HG03108 (cell line): ENCODE results near the gene GALR3.
"Not testable (repeated sequence)": the region's sequence is repeated elsewhere in the genome, so short reads cannot be mapped to it uniquely, and the experiment has no call there.

Experiments used
- ATAC-seq: cut with Tn5 transposase; IDR thresholded peaks from one replicate; pipeline ENCODE4 v1.9.1; 2021; ENCODE audit warnings: moderate library complexity; ENCODE audit not compliant: unreplicated experiment

Gene GALR3, protein sequence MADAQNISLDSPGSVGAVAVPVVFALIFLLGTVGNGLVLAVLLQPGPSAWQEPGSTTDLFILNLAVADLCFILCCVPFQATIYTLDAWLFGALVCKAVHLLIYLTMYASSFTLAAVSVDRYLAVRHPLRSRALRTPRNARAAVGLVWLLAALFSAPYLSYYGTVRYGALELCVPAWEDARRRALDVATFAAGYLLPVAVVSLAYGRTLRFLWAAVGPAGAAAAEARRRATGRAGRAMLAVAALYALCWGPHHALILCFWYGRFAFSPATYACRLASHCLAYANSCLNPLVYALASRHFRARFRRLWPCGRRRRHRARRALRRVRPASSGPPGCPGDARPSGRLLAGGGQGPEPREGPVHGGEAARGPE

DNA sequence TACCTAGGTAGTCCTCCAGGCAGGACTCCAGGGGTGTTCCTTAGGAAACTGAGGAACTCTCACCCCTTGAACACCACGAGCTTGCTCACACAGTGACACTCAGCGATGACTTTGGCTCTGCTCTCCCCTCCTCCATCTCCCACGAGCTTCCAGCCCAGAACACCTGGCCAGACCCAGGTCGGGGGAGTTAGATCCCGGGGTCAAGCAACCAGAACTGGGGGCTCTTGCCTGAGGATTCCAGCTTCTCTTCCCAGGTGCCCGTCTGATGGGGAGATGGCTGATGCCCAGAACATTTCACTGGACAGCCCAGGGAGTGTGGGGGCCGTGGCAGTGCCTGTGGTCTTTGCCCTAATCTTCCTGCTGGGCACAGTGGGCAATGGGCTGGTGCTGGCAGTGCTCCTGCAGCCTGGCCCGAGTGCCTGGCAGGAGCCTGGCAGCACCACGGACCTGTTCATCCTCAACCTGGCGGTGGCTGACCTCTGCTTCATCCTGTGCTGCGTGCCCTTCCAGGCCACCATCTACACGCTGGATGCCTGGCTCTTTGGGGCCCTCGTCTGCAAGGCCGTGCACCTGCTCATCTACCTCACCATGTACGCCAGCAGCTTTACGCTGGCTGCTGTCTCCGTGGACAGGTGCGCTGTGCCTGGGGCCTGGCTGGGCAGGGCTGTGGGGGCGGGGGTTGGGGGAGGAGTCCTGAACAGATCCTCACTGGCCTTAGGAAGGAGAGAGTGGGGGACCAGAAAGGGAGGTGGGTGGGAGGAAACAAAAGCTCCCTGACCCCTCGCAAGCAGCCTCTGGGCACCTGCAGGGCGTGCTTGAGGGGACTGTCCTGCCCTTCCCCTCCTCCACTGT lies at the start of gene GALR3:
GALR3 (plus strand) TSS at position 249 of the 852 bp plus-strand sequence; CDS start at position 274, 25 bp downstream.
- no peak for ATAC-seq

DNA sequence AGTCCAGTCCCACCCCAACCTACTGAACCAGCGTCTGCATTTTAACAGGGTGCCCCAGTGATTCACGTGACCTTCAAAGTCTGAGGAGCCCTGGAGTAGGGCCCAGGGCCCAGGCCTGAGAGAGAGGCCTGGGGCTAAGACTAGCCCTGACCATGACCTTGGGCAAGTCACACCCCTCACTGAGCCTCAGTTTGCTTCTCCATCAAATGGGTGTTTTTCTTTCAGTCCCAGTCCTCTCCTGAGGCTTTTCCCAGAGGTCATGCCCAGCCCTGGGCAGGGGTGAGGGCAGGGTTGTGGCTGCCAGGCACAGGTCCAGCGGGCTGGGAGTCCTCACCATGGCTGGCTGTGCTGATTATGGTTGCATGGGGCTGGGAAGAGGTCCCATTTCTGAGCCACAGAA lies 48.5 kb upstream of the GALR3 start:
- no peak for ATAC-seq

DNA sequence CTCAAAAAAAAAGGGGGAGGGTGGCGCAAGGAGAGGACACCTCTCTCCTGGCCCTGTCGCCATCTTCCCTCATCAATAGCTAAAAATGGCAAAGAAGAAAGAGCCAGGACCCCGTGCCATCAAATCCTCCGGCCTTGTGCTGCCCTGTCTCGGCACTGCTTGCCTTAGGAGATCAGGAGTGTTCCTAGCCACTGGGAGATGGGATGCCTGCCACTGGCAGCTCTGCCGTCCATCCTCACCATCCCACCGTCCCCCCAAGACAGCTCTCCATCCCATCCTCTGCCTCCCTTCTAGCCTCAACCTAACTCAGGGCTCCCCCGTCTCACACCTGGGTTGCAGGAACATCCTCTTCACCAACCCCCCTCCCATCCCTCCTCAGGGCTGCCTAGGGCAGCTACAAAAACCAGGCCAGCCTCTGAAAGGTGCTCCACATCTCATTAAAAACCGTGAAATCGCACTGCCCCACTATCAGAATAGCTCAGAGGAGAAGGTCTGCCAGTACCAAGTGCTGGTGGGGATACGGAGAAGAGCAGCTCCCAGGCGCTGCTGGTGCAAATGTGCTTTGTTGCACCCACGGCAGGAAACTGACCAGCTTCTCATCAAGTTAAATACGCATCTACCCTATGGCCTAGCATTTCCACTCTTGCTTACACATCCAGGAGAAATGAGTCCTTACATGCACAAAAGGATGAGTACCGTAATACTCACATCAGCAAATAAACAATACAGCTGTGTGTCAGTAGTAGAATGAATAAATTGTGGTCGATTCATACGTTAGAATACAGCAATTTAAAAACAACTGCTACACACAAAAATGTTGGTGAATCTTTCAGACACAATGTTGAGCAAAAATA lies 47.2 kb upstream of the GALR3 start:
- no peak for ATAC-seq

DNA sequence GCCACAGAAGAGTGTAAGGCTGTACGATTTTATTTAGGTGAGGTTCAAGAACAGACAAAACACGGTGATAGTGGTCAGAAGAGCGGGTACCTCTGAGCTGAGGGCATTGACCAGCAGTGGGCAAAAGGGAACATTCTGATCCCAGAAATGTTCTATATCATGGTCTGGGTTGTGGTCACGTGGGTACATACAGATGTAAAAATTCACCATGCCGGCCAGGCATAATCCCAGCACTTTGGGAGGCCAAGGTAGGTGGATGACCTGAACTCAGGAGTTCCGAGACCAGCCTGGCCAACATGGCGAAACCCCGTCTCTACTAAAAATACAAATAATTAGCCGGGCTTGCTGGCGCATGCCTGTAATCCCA lies 46.6 kb upstream of the GALR3 start:
- ATAC-seq: no peak

DNA sequence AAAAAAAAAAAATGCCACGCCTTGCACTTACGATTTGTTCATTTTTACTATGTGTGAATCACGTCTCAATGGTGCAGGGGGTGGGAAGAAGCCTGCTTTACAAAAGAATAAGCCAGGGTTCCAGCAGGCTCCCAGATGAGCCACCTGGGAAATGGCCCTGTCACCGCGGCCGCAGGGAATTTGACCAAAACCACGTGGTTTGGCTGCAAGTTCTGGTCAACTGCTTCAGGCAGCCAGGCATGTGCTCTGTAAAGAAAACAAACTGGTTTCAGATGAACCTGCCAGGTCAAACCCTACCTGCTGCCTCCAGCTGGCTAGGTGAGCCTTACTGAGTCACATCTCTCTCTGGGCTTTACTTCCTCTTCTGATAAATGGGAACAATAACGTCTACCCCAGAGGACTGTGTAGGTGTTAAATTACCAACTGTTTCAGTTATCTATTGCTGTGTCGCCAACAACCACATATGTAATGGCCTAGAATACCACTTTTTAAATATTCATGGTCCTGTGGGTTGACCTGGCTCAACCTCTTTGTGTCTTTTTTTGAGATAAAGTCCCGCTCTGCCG lies 46.0 kb upstream of the GALR3 start:
- no peak for ATAC-seq

DNA sequence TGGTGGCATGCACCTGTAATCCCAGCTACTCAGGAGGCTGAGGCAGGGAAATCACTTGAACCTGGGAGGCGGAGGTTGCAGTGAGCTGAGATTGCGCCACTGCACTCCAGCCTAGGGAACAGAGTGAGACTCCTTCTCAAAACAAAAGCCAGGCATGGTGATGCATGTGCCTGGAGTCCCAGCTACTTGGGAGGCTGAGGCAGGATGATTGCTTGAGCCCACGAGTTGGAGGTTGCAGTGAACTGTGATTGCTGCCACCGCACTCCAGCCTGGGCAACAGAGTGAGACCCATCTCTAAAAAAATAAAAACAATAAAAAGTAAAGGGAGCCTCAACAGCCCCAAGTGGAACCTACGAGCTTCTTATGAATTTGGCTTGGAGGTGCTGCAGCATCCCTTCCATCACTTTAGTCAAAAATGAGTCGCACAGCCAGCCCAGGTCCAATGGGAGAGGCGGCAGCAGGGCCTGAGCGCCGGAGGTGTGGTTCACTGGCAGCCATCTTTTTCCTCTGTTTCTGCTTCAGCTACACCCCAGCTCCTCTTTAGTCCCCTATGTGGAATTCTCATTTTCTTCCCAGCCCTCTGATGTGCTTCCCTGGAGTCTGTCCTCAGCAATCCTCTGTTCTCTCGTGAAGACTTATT lies 44.7 kb upstream of the GALR3 start:
- ATAC-seq: no peak

DNA sequence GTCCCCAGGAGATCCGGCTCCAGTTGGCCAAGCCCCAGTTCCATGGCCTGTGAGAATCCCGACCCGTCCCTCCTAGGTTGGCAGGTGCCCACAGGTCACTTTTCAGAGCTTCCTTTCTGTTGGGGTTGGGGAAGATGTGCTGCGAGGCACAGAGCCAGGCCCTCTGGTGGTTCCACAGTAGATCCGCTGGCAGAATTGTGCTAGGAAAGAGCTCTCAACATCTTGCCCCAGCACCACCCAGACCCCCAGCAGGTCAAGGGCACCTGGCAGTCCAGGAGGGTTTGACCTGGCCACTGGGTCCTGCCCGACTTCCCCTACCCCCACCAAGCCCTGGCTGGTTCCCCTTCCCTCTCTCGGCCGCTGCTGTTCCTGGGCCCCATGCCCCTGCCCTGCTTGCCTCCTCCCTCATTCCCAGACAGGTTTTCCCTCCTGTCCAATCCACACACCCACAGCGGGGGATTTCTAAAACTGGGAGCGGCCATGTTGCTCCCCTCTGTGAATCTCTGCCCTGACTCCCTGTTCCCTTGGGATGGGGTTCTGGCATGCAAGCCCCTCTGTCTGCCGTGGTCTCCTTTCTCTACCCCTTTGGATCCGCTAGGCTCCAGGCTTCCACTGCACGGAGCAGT lies 41.6 kb upstream of the GALR3 start:
- ATAC-seq: no peak

DNA sequence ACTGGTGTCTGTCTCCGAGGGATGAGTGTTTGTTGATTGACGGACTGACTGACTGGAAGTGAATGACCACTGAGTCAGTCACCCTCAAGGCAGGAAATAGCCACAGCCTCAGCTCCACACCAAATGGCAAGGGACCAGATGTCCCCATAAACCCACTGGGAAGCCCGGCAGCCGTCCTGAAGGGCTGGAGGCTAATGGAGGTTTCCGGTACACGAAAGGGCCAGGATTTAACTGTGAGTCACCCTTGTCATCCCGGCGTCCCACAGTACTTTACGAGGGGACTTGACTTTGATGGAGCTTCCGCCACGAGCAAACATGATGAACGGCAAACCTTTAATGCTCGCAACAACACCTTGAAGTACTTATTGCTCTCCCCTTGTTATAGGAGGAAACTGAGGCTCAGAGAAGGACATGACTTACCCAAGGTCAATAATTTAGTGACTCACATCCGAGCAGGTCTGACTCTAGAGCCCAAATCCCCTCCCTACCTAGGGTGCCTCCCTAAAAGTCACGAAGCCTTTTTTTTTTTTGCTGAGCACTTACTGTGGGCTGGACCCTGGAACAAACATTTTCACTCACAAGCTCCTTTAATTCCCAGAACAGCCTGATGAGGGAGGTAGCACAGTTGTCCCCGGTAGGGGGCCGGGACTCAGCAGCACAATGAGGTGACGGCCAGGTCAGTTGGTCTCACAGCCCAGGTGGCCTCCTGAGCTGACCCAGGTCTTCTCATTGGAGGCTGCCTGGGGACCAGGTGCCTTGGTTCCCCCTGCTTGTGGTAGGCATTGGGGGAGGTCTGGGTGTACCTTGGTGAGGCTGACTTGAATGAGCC lies 40.6 kb upstream of the GALR3 start:
- ATAC-seq: no peak

DNA sequence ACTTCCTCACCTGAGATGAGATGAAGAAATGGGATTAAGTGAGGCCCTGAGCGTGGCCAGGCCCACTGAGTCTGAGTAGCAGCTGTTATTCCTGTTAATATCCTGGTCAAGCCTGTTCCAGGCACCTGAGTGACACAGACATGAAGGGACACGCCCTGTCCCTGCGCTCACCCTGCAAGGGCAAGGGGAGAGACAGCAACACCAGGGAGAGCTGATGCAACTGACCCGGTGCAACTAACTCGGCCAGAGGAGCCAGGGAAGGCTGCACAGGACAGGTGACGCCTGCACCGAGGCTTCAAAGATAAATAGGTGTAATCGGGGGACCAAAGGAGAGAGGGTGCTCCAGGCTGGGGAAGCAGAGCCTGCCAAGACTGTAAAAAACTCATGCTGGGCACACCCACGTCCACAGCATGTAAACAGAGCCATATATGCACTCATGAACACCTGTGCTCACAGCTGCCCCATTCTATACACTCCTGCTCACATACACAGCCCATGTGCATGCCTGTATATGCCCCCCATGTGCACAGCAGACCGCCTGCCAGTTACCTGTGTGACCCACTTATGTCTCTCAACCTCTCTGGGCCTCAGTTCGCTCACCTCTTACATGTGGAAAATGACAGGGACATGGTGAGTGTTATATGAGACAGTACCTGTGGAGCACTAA lies 38.2 kb upstream of the GALR3 start:
- ATAC-seq: no peak

DNA sequence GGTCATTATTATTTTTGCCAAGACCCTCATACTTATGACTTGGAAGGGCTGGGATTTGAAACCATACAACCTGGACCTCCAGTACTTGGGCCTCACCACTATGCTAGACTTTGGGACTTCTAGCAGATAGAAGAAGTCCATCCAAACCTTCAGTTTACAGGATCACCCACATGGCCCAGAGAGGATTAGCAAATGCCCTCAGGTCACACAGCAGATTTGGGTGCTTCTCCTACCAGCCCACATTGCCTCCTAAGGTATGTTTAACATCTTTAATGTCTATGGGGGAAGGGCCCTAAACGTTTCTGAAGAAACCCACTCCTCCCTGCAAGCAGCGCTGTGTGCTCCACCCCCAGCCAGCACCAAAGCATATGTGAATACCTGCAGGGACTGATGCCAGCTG lies 32.9 kb upstream of the GALR3 start:
- ATAC-seq: no peak

DNA sequence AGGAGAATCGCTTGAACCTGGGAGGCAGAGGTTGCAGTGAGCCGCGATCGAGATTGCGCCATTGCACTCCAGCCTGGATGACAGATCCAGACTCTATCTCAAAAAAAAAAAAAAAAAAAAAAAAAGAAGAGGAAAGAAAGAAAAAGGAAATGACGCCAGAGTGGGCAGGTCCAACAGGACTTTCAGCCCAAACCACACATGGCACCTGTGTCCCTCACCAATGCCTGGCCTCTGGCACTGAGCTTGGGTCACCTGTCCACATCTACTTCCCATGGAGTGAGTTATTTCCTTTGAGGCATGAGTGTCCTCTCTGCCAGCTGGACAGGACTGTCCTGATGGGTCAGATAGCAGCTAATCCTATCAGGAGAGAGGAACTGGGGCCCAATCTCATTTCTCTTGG lies 30.7 kb upstream of the GALR3 start:
- no peak for ATAC-seq

DNA sequence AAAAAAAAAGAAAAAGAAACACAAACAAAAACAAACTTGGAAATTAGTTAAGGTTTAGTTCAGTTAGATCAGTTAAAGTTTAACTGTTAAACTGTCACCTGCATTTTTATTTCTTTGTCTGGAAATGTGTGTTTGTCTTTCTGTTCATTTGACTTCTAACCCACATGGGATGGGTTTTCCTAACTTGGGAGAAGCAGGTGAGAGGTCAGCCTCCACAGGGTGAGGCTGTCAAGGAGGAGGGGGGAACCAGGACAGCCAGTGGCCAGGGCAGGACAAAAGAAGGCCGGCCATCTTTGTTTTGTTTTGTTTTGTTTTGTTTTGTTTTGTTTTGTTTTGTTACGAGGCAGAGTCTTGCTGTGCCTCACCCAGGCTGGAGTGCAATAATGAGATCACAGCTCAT lies 28.8 kb upstream of the GALR3 start:
- no peak for ATAC-seq

DNA sequence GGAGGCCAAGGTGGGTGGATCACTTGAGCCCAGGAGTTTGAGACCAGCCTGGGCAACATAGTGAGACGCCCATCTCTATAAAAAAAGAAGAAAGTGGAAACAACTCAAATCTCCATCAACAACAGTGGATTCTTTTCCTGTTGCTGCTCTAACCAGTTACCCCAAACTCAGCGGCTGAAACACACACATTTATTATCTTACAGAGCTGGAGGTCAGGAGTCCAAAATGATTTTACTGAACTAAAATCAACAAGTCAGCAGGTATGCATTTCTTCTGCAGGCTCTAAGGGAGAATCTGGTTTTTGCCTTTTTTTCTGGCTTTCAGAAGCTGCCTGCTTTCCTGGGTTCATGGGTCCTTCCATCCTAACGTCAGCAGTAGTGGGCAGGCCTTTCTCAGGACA lies 27.1 kb upstream of the GALR3 start:
- ATAC-seq: no peak

DNA sequence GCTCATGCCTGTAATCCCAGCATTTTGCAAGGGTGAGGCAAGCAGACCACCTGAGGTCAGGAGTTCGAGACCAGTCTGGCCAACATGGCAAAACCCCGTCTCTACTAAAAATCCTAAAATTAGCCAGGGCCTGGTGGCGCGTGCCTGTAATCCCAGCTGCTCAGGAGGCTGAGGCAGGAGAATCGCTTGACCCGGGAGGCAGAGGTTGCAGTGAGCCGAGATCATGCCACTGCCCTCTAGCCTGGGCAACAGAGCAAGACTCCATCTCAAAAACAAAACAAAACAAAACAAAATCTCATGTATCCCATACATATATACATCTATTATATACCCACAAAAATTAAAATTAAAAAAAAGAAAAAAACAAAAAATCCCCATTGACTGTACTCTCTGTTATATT lies 25.9 kb upstream of the GALR3 start:
- ATAC-seq: not testable (repeated sequence)

DNA sequence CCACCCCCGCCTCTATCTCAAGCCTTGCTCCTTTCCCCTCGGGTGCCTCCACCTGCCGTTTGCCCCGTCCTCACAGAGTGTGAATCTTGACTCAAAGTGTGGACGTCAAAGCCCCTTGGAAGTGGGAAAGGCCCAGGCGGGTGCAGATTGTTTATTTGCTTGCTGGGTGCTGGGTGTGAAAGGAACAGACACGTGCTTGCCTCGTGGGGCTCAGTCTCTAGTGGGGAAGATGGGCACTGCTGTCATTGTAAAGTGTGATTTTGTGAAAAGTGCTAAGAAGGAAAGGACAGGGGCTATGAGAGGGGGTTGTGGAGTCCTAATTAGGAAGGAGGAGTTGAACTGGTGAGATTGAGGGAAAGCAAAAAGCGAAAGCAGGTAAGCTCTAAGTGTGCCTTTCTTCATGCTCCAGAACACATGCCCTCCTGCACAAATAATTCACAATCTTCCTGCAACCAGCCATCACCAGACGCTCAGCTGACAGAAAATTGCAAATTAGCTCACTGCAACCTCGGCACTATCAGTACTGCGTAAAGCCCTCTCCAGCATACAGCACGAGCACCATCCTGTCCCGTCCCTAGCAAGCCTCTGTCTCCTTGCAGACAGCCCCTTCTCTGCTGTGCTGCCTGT lies 25.2 kb upstream of the GALR3 start:
- no peak for ATAC-seq

DNA sequence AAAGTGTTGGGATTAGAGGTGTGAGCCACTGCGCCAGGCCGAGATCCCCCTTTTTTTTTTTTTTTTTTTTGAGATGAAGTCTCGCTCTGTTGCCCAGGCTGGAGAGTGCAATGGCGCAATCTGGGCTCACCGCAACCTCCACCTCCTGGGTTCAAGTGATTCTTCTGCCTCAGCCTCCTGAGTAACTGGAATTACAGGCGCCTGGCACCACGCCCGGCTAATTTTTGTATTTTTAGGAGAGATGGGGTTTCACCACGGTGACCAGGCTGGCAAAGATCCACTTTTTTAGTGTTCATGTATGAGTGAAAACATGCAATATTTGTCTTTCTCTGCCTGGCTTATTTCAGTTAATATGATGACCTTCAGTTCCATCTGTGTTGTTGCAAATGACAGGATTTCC lies 23.2 kb upstream of the GALR3 start:
- ATAC-seq: not testable (repeated sequence)

DNA sequence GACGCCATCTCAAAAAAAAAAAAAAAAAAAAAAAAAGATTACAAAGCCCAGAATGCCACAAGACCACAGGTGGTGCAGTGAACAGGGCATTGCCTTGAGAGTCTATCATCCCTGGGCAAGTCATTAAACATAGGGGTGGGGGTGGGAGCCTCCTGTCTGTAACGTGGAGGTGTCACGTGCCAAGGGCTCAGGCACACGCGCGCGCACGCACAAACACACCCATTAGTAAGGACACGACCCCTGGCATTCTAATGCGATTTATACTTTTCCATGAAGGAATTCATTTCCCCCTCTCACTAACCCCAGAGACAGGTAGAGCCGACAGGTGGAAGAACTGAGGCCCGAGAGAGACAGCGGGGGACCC lies 21.3 kb upstream of the GALR3 start:
- no peak for ATAC-seq
